Immature natural killer cell (primary cell): ENCODE measurements around the gene LMAN2. TPM values are rescaled to one million over a fixed set of nuclear protein-coding genes. Genes with fewer than 3 reads are reported as not detected.
"Not testable (repeated sequence)": the region's sequence is repeated elsewhere in the genome, so short reads cannot be mapped to it uniquely, and the experiment has no call there.

Experiments
- DNase-seq, 3 donors: peaks; one replicate each; pipeline ENCODE4 v3.0.0; 2022; ENCODE audit warnings: mixed read lengths in 1 of 3
- H3K27ac Mint-ChIP-seq, 6 donors: one replicate each; pipeline ENCODE4 v1.8.0; 2020; ENCODE audit warnings: mixed read lengths in 6 of 6, mild to moderate bottlenecking in 5 of 6, inconsistent platforms in 4 of 6, moderate library complexity in 3 of 6
- H3K27me3 Mint-ChIP-seq, 3 donors: one replicate each; pipeline ENCODE4 v1.8.0; 2020 to 2021; ENCODE audit warnings: low read depth in 3 of 3, mild to moderate bottlenecking in 3 of 3, mixed read lengths in 3 of 3, moderate library complexity in 3 of 3, inconsistent platforms in 1 of 3
- H3K36me3 Mint-ChIP-seq, 3 donors: one replicate each; pipeline ENCODE4 v1.8.0; 2020; ENCODE audit warnings: mixed read lengths in 3 of 3, inconsistent platforms in 2 of 3, mild to moderate bottlenecking in 2 of 3
- H3K4me1 Mint-ChIP-seq, 2 donors: one replicate each; pipeline ENCODE4 v1.8.0; 2020; ENCODE audit warnings: inconsistent platforms in 2 of 2, mild to moderate bottlenecking in 2 of 2, mixed read lengths in 2 of 2, moderate library complexity in 1 of 2
- H3K4me3 Mint-ChIP-seq, 5 donors: one replicate each; pipeline ENCODE4 v1.8.0; 2020; ENCODE audit warnings: mild to moderate bottlenecking in 5 of 5, mixed read lengths in 5 of 5, inconsistent platforms in 3 of 5, moderate library complexity in 3 of 5
- H3K9me3 Mint-ChIP-seq, 6 donors: one replicate each; pipeline ENCODE4 v1.8.0; 2020; ENCODE audit warnings: mild to moderate bottlenecking in 6 of 6, mixed read lengths in 6 of 6, inconsistent platforms in 4 of 6, moderate library complexity in 3 of 6
- polyA plus RNA-seq, 3 donors: library from polyadenylated mRNA; unstranded; fragments of 300-500 nt; fragmentation: Illumina TruSeq; gene quantifications; one replicate each; pipeline ENCODE4 v1.2.3, GENCODE V29; 2021

Gene LMAN2
- polyA plus RNA-seq, 3 donors from 2014 or later, result 316 to 441 (median 409) TPM

DNA sequence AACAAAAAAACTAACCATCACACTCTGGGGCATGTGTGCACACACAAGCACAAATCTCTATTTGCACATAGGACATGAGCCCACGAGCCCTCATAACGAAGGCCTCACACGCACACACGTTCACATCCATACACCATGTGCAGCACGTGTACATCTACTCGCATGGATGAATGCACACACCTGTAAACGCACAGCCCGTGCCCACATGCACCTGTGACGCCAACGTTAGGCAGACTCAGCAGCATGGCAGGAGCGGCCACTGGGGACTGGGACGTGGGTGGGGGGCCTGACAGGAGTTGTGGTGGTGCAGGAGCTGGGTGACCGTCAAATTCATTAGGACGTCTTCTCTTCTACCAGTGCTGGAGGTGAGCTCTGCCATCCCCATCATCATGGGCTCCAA lies 35.9 kb upstream of the LMAN2 start:
- Mint-ChIP-seq H3K27ac (peak overlapping the region in 1 of 6 donors; percentile 39), H3K4me1 (peaks cover 36 to 48% of the 10 kb centered on the region in 2 donors), H3K4me3 (peak overlapping the region in 2 of 5 donors; percentile 11 to 49), H3K36me3 (no peaks in the 10 kb centered on the region), H3K27me3 (peaks cover 4 to 12% (median 12%) of the 10 kb centered on the region in 3 donors), H3K9me3 (no peaks in the 10 kb centered on the region)
- DNase-seq, result no peak

DNA sequence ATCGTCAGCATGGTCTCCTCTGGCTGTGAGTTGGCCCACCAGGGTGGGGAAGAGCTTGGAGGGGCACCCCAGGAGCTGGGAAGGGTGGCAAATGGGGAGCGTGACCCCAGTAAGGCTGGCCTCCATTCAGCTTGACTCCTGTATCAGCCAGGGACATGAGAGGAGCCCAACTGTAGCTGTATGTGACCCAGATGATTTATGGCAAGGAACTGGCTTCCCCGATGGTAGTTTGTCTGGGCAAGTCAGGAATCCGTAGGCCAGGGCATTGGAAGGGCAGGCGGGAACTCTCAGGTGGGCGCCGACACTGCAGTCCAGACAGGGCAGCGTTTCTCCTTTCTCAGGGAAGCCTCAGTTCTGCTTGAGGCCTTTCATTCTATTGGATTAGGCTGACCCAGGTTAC lies 35.1 kb upstream of the LMAN2 start:
- no peak overlapping the region for H3K27ac Mint-ChIP-seq
- no peaks in the 10 kb centered on the region for H3K36me3 Mint-ChIP-seq
- H3K4me1 Mint-ChIP-seq, result peaks cover 36 to 48% of the 10 kb centered on the region in 2 donors
- peak overlapping the region in 1 of 5 donors; percentile 29 for H3K4me3 Mint-ChIP-seq
- peaks cover 4 to 12% (median 12%) of the 10 kb centered on the region in 3 donors for H3K27me3 Mint-ChIP-seq
- DNase-seq, result no peak
- no peaks in the 10 kb centered on the region for H3K9me3 Mint-ChIP-seq

DNA sequence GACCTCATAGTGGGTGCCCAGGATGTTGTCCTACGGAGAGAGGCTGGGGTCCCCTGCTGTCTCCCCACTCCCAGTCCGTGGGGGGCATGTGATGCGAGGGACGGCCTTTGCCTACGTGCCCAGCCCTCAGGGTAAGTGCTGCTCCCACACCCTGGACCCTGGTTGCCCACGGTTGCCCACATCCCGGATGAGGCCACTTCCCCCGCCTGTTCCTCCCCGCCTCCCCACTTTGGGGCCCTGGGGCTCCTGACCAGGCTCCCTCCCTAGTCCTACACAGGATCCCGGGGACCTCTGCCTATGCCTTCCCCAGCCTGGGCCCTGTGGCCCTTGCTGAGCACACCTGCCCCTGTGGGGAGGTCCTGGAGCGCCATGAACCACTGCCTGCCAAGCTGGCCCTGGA lies 34.3 kb upstream of the LMAN2 start:
- peak overlapping the region in 1 of 6 donors; percentile 89 for H3K27ac Mint-ChIP-seq
- no peaks in the 10 kb centered on the region for H3K9me3 Mint-ChIP-seq
- H3K27me3 Mint-ChIP-seq, result peaks cover 6 to 12% (median 6%) of the 10 kb centered on the region in 3 donors
- H3K36me3 Mint-ChIP-seq, result no peaks in the 10 kb centered on the region
- H3K4me1 Mint-ChIP-seq, result peaks cover 36 to 41% of the 10 kb centered on the region in 2 donors
- peak overlapping the region in 4 of 5 donors; percentile 0 to 75 (median 58) for H3K4me3 Mint-ChIP-seq
- DNase-seq, result no peak

DNA sequence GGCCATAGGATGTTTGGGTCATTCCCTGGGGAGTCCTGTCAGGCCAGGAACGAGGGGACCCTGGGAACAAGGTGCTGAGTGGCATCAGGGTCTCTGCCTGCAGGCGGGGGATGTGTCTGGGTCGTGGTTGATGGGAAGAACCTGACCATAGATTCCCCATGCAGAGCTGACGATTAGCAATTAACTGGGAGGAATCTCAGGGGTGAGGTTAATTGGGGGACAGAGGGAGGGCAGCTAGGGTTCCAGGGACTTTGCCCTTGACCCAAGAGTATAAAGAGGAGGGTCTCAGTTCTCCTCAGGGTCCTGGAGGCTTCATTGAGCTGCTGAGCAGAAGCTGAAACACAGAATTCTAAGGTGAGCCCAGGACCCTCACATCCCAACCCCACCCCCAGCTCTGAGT lies 32.7 kb upstream of the LMAN2 start, which contains the start of gene SLC34A1:
TSS of gene SLC34A1 (plus strand) at position 301 of the 400 bp plus-strand sequence. CDS start 1,308 bp downstream, outside the sequence.
- Mint-ChIP-seq H3K36me3 (no peaks in the 10 kb centered on the region), H3K4me3 (peak within 1 kb of the TSS in 4 of 5 donors; percentile 0 to 75 (median 58)), H3K9me3 (no peaks in the 10 kb centered on the region), H3K4me1 (peaks cover 20 to 25% of the 10 kb centered on the region in 2 donors), H3K27me3 (peaks cover 3 to 9% (median 4%) of the 10 kb centered on the region in 3 donors), H3K27ac (peak within 1 kb of the TSS in 2 of 6 donors; percentile 70 to 89)
- no peak for DNase-seq

DNA sequence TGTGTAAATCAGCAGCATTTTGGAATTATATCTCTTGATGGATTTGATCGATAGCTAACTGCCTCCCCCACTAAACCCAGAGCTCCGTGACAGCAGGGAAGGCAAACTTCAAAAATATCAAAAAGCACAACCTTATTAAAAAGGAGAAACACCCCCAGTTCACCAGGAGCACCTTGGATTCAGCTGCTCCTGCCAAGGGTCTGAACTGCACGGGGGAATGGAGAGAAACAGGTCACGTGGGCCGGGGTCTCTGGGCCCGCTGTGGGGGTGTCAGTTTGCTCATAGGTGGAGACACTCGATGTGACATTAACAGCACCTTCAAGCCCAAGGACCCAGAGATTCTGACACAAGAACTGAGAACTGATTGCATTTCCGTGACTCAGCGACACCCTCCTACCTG lies 31.7 kb upstream of the LMAN2 start:
- DNase-seq, result no peak
- Mint-ChIP-seq H3K4me3 (no peak overlapping the region), H3K27ac (peak overlapping the region in 1 of 6 donors; percentile 57), H3K36me3 (no peaks in the 10 kb centered on the region), H3K4me1 (peaks cover 11 to 16% of the 10 kb centered on the region in 2 donors), H3K9me3 (no peaks in the 10 kb centered on the region), H3K27me3 (peaks cover 0 to 7% (median 4%) of the 10 kb centered on the region in 3 donors)

DNA sequence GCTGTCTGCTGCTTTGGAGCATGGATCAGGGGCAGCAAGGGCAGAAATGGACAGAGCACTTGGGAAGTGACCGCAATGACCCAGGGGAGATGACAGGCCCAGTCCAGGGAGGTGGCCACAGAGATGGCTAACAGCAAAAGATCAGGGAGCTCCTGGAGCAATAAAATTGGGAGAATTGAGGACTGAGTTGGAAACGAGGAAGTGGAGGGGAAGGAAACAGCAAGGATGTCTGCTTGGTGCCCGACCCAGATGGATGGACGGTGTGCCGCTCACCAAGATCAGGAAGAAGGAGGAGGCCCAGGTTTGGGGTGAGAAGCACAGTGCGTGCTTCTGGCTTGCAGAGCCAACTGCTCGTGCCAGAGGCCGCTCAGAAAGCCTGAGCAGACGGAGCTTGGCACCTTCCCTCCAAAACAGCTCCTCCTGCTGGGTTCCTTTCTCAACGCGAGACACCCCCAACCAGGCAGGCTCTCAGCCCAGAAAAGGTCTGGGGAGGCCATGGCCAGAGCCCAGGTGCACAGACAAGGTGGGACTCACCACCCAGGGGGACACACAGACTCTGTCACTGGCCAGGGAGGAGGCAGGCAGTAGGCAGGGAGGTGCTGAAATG lies 31.1 kb upstream of the LMAN2 start:
- H3K27me3 Mint-ChIP-seq, result peaks cover 0 to 7% (median 4%) of the 10 kb centered on the region in 3 donors
- peaks cover 9 to 13% of the 10 kb centered on the region in 2 donors for H3K4me1 Mint-ChIP-seq
- H3K27ac Mint-ChIP-seq, result no peak overlapping the region
- H3K4me3 Mint-ChIP-seq, result no peak overlapping the region
- no peaks in the 10 kb centered on the region for H3K36me3 Mint-ChIP-seq
- DNase-seq, result no peak
- H3K9me3 Mint-ChIP-seq, result no peaks in the 10 kb centered on the region

DNA sequence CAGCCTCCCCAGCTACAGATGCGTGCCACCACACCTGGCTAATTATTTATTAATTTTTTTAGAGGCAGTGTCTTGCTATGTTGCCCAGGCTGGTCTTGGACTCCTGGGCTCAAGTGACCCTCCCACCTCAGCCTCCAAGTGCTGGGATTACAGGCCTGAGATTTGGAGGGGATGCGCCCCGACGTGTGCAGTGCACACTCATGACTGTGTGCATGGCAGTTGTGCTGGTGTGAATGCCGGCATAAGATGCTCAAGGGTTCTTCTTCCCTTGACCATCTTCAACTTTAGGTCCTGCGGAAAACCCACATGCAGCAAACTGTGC lies 29.3 kb upstream of the LMAN2 start:
- no peak for DNase-seq
- H3K27me3 Mint-ChIP-seq, result peaks cover 1 to 7% (median 4%) of the 10 kb centered on the region in 3 donors
- no peaks in the 10 kb centered on the region for H3K9me3 Mint-ChIP-seq
- no peak overlapping the region for H3K27ac Mint-ChIP-seq
- H3K36me3 Mint-ChIP-seq, result no peaks in the 10 kb centered on the region
- H3K4me1 Mint-ChIP-seq, result peaks cover 9 to 13% of the 10 kb centered on the region in 2 donors
- no peak overlapping the region for H3K4me3 Mint-ChIP-seq

DNA sequence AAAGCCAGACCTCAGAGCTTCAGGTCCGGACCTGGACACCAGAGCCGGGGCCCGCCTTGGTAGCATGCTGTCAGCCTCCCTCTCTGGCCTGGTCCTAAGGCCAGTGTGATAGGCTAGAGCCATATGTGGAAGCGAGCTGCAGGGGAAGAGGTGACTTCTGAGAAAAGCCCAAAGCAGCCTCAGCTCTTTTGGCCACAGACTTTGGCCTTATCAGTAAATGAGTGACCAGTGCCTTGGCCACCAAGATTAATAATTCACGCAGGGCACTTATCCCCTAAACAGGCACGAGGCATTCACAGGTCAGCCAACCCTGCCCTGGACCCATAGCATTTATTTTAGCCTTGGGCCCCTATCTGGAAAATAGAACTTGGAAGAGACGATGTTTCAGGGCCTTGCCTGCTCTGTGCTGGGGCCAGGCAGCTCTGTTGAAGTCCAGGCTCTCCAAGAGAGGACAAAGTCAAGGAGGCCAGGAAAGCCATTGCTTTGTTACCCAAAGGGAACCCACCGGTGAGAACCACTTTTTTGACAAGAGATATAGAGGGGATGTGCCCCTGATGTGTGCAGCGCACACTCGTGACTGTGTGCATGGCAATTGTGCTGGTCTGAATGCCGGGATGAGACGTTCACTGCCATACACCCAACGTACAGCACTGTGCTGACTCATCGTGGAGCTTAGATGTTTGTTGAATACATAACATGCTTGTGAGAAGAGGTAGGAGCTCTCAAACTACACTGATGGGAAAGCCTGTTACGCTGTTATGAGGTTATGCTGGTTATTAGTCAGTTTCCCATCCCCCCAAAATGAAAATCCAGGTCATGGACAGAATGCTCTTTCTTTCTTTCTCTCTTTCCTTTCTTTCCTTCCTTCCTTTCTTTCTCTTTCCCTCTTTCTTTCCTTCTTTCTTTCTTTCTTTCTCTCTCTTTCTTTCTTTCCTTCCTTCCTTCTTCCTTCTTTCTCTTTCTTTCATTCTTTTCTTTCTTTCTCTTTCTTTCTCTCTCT lies 27.7 kb upstream of the LMAN2 start:
- Mint-ChIP-seq H3K4me1 (peaks cover 0 to 3% of the 10 kb centered on the region in 2 donors), H3K4me3 (no peak overlapping the region), H3K27ac (peak overlapping the region in 1 of 6 donors; percentile 38), H3K27me3 (peaks cover 1 to 4% (median 2%) of the 10 kb centered on the region in 3 donors), H3K9me3 (no peaks in the 10 kb centered on the region), H3K36me3 (no peaks in the 10 kb centered on the region)
- DNase-seq, result no peak

DNA sequence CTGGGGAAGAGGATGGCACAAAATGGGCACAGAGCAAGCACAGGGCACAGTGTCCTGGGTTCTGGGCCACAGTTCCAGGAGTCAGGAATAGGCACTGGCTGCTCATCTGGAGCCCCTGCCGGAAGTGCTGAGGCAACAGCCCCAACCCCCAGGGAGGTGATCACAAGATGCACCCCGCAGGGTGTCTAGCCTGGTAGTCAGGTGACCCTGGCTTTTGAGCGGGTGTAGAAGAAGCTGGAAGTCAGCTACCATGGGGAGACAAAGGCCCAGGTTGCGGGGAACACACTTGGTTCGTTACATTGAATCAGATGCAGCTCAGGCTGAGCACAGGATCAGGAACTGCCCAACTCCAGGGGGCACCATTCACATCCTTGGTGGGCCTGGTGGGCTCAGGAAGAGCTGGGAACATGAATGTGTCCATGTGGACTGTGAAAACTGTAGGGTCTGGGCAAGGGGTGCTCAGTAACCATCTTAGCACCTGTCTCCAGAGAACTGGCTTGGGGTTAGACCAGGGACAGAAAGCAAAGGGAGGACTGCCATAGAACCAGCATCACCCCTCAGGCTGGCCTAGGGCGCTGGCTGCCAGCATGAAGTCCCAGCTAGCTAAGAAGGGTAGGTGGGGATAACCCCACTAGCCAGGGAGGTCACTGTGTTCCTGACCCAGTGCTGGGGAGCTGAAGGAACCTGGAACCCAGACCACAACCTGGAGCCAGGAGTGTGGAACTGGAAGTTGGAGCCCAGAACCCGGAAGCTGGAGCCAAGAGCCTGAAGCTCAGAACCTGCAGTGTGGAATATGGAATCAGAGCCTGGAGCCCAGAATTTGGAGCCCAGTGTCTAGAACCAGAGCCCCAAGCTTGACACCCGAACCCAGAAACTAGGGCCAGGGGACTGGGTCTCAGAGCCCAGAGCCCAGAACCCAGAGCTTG lies 26.6 kb upstream of the LMAN2 start:
- Mint-ChIP-seq H3K4me3 (no peak overlapping the region), H3K9me3 (no peaks in the 10 kb centered on the region), H3K4me1 (peaks cover 2 to 11% of the 10 kb centered on the region in 2 donors), H3K27me3 (peaks cover 1 to 5% (median 2%) of the 10 kb centered on the region in 3 donors), H3K36me3 (no peaks in the 10 kb centered on the region), H3K27ac (peak overlapping the region in 1 of 6 donors; percentile 4)
- no peak for DNase-seq

DNA sequence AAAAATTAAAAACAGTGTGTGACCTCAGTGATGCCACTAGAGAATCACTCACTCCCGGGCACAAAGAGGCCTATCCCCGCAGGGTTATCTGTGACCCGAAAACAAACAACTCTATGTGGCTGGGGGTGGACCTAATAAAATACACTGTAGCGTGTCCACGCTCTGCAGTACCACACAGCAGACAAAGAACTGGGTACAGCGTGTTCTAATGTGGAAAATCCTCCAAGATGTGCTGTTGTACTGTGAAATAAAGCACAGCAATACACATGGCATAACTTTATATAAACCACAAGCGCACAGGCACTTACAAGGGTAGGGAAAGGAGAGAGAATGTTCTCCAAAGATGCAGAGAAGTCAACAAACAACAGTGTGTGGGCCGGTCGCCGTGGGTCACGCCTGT lies 24.6 kb upstream of the LMAN2 start:
- DNase-seq, result no peak
- Mint-ChIP-seq H3K4me3 (no peak overlapping the region), H3K9me3 (no peaks in the 10 kb centered on the region), H3K27me3 (peaks cover 1 to 5% (median 2%) of the 10 kb centered on the region in 3 donors), H3K36me3 (peaks cover 0 to 3% (median 0%) of the 10 kb centered on the region in 3 donors), H3K4me1 (peaks cover 22 to 27% of the 10 kb centered on the region in 2 donors), H3K27ac (peak overlapping the region in 2 of 6 donors; percentile 21 to 23)

DNA sequence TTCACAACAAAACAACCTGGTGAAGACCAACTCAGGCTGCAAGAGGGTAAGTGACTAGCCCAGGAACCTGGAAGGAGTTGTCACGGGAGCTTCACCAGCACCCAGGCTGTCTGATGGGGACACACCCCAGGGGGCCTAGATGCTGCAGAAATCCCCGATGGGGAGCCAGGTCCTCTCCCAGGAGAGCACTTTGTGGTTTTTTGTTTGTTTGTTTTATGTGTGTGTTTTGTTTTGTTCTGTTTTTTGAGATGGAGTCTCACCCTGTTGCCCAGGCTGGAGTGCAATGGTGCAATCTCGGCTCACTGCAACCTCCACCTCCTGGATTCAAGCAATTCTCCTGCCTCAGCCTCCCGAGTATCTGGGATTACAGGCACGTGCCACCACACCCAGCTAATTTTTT lies 24.0 kb upstream of the LMAN2 start:
- H3K4me1 Mint-ChIP-seq, result peaks cover 22 to 27% of the 10 kb centered on the region in 2 donors
- not testable (repeated sequence) for H3K9me3 Mint-ChIP-seq

DNA sequence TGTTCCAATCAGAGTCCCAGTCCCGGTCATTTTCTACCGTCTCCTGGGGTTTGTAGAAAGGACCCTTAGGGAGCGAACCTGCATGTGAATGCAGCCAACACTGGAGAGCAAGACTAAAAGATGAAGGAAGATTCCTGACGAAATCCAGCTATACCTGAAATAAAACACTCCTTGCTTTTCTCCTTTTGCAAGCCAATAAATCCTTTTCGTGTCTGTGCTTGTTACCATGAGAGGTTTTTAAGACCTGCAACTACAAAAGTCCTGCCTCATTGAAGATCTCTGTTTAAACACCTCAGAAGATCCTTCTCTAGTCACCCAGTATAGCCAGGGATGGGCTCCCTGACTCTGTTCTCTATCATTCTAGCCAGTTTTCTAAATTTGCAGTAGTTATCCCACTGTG lies 22.7 kb upstream of the LMAN2 start:
- H3K4me1 Mint-ChIP-seq, result peaks cover 28 to 30% of the 10 kb centered on the region in 2 donors

More for the DNA sequence above, 24.0 kb upstream of the LMAN2 start:
- not testable (repeated sequence) for DNase-seq, H3K27me3 Mint-ChIP-seq, H3K36me3 Mint-ChIP-seq, H3K4me3 Mint-ChIP-seq
- H3K27ac Mint-ChIP-seq, result peak overlapping the region in 1 of 6 donors; percentile 26

DNA sequence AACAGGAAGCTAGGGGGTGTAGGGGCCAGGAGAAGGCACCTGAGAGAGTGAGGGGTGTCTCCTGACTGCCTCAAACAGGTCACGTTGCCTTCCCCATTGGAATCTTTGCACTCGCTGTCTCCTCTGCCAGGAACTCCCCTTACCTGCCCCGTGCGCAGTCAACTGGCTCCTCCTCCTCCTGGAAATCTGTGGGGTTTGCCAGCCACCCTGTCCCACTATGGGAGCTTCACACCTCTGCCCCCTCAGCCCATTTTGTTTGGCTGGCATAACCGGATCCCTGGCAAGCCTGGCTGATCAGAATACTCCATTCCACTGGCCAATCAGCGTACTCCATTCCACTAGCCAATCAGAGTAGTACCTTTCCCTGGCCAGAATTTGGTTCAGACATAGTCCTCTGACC lies 22.3 kb upstream of the LMAN2 start:
- DNase-seq, result no peak
- peaks cover 5 to 10% (median 7%) of the 10 kb centered on the region in 3 donors for H3K36me3 Mint-ChIP-seq
- H3K4me3 Mint-ChIP-seq, result no peak overlapping the region
- no peaks in the 10 kb centered on the region for H3K9me3 Mint-ChIP-seq
- peaks cover 0 to 4% (median 1%) of the 10 kb centered on the region in 3 donors for H3K27me3 Mint-ChIP-seq
- peaks cover 32 to 34% of the 10 kb centered on the region in 2 donors for H3K4me1 Mint-ChIP-seq
- peak overlapping the region in 3 of 6 donors; percentile 71 to 82 (median 79) for H3K27ac Mint-ChIP-seq

More for the DNA sequence above, 22.7 kb upstream of the LMAN2 start:
- DNase-seq, result no peak
- Mint-ChIP-seq H3K4me3 (peak overlapping the region in 1 of 5 donors; percentile 25), H3K27me3 (peaks cover 0 to 3% (median 1%) of the 10 kb centered on the region in 3 donors), H3K27ac (peak overlapping the region in 4 of 6 donors; percentile 53 to 82 (median 68)), H3K9me3 (no peaks in the 10 kb centered on the region), H3K36me3 (peaks cover 1 to 6% (median 3%) of the 10 kb centered on the region in 3 donors)
